B cell (primary cell): ENCODE measurements around the gene MIER3. TPM values are rescaled to one million over a fixed set of nuclear protein-coding genes. Genes with fewer than 3 reads are reported as not detected.

Experiments
- ATAC-seq: fragments of 200-7000 bp; cut with Tn5 transposase; one replicate; pipeline ENCODE4 v1.10.0; 2021; ENCODE audit warnings: low read depth, mild to moderate bottlenecking, moderate number of reproducible peaks, moderate library complexity
- CTCF ChIA-PET: fragments of 350-600 bp; sonication (Branson Sonifier 250); formaldehyde crosslinking; loops from one replicate; lab custom pipeline; 2021; ENCODE audit warnings: antibody characterized with exemption, inconsistent platforms; lab: Charles Lee
- POLR2A ChIA-PET: fragments of 350-600 bp; sonication (Branson Sonifier 250); formaldehyde crosslinking; loops from one replicate; lab custom pipeline; 2021; ENCODE audit warnings: antibody characterized with exemption; lab: Charles Lee
- DNase-seq: peaks from one replicate; pipeline ENCODE4 v3.0.0; 2013
- H2AFZ ChIP-seq: 2 replicates; pipeline ENCODE4 v1.6.1; 2012; ENCODE audit warnings: mild to moderate bottlenecking, low read depth, low read length; ENCODE audit not compliant: insufficient read depth, poor library complexity, severe bottlenecking
- H3K27ac ChIP-seq, 2 donors: 1 replicate in 1 of 2; 2 replicates in 1 of 2; pipeline ENCODE4 v1.5.1; 2012 to 2013; ENCODE audit warnings: low read length in 2 of 2, mild to moderate bottlenecking in 2 of 2, moderate library complexity in 1 of 2
- H3K27me3 ChIP-seq, 4 experiments: fragments of 200-600 bp in 1 of 4; sonication (generic) in 1 of 4; replicated peaks in 1 of 4; 1 replicate in 2 of 4; 2 replicates in 2 of 4; pipeline versions ENCODE4 v1.6.1 to v1.7.0; 2013 to 2016; ENCODE audit warnings: low read length in 3 of 4, mild to moderate bottlenecking in 2 of 4, mixed read lengths in 1 of 4, moderate library complexity in 1 of 4; ENCODE audit not compliant: insufficient read depth in 4 of 4, control insufficient read depth in 3 of 4; ENCODE audit errors: control extremely low read depth in 1 of 4
- H3K36me3 ChIP-seq, 2 experiments: replicated peaks in 1 of 2; 1 replicate in 1 of 2; 2 replicates in 1 of 2; pipeline versions ENCODE4 v1.6.1 to v1.7.1; 2013; ENCODE audit warnings: low read length in 1 of 2; ENCODE audit not compliant: insufficient read depth in 2 of 2, control insufficient read depth in 1 of 2; ENCODE audit errors: control extremely low read depth in 1 of 2, extremely low read depth in 1 of 2
- H3K4me1 ChIP-seq, 2 donors: fragments of 200-600 bp in 1 of 2; sonication (generic) in 1 of 2; 1 replicate in 1 of 2; 2 replicates in 1 of 2; pipeline versions ENCODE4 v1.5.1 to v1.6.1; 2013 to 2017; ENCODE audit warnings: low read length in 2 of 2; ENCODE audit not compliant: control insufficient read depth in 2 of 2, insufficient read depth in 2 of 2
- H3K4me2 ChIP-seq: replicated peaks from 2 replicates; pipeline ENCODE3; 2012; ENCODE audit warnings: mild to moderate bottlenecking, low read depth, low read length; ENCODE audit not compliant: poor library complexity, severe bottlenecking
- H3K4me3 ChIP-seq, 5 experiments: fragments of 200-600 bp in 1 of 5; sonication (generic) in 1 of 5; 1 replicate in 3 of 5; 2 replicates in 2 of 5; pipeline versions ENCODE4 v1.5.1 to v1.7.0; 2011 to 2016; ENCODE audit warnings: low read length in 4 of 5, mild to moderate bottlenecking in 4 of 5, low read depth in 2 of 5, control low read depth in 1 of 5, moderate library complexity in 1 of 5; ENCODE audit not compliant: insufficient read depth in 1 of 5; ENCODE audit errors: control extremely low read depth in 1 of 5, extremely low read depth in 1 of 5
- H3K79me2 ChIP-seq: fragments of 200-600 bp; sonication (generic); one replicate; pipeline ENCODE4 v1.6.0; 2016; ENCODE audit warnings: low read length; ENCODE audit not compliant: control insufficient read depth, insufficient read depth
- H3K9ac ChIP-seq: fragments of 200-600 bp; sonication (generic); 2 replicates; pipeline ENCODE4 v1.6.1; 2017; ENCODE audit warnings: mild to moderate bottlenecking, low read length, moderate library complexity
- H3K9me3 ChIP-seq, 3 donors: one replicate each; pipeline versions ENCODE4 v1.6.1 to v1.7.1; 2013; ENCODE audit warnings: low read length in 2 of 3; ENCODE audit not compliant: control insufficient read depth in 2 of 3, insufficient read depth in 1 of 3; ENCODE audit errors: control extremely low read depth in 1 of 3
- H4K20me1 ChIP-seq: 2 replicates; pipeline ENCODE4 v1.6.0; 2012; ENCODE audit warnings: mild to moderate bottlenecking, low read length; ENCODE audit not compliant: insufficient read depth, control insufficient read depth, poor library complexity, severe bottlenecking
- H3K27ac Mint-ChIP-seq: one replicate; pipeline ENCODE4 v1.8.0; 2021; ENCODE audit warnings: mixed read lengths
- H3K27me3 Mint-ChIP-seq: one replicate; pipeline ENCODE4 v1.8.0; 2021; ENCODE audit warnings: mixed read lengths
- H3K4me1 Mint-ChIP-seq: one replicate; pipeline ENCODE4 v1.8.0; 2021; ENCODE audit warnings: mixed read lengths
- H3K4me3 Mint-ChIP-seq: one replicate; pipeline ENCODE4 v1.8.0; 2021; ENCODE audit warnings: mixed read lengths
- H3K9me3 Mint-ChIP-seq: one replicate; pipeline ENCODE4 v1.8.0; 2022; ENCODE audit warnings: mixed read lengths; ENCODE audit not compliant: insufficient read depth
- CTCF ChIP-seq: fragments of 200-600 bp; IDR thresholded peaks from one replicate; pipeline ENCODE4 v1.8.0; 2022; ENCODE audit warnings: antibody characterized with exemption, mild to moderate bottlenecking
- EZH2 ChIP-seq: IDR thresholded peaks from 2 replicates; pipeline ENCODE4 v1.6.1; 2012; ENCODE audit warnings: borderline replicate concordance, low read depth, mild to moderate bottlenecking, moderate library complexity, low read length; ENCODE audit not compliant: insufficient read depth, poor library complexity, severe bottlenecking
- WGBS: methylation state at CpG from one replicate; pipeline ENCODE4 v1.1.5; 2013; ENCODE audit warnings: missing lambda C conversion rate; ENCODE audit not compliant: insufficient coverage; 5-methylcytosine and 5-hydroxymethylcytosine counted together
- intact Hi-C: fragments of 100-400 bp; cut with micrococcal nuclease; formaldehyde crosslinking; loops from one replicate; pipeline ENCODE4 v1.10.0; 2022
- polyA plus RNA-seq: library from polyadenylated mRNA; depleted of rRNA; stranded (reverse); fragments of >200 nt; gene quantifications from 2 replicates; pipeline ENCODE4 v1.2.3, GENCODE V29; 2012
- total RNA-seq, 2 donors: library from RNA; stranded (reverse); fragments of 120-200 nt in 1 of 2; gene quantifications; 1 replicate in 1 of 2; 2 replicates in 1 of 2; pipeline versions ENCODE4 v1.2.3 to v1.2.4, GENCODE V29; 2013 to 2022

MIER3 gene
- total and polyA plus RNA-seq, 2 donors (not counting 1 experiment from before 2014, with no cell fraction given): 5.8 to 25.9 TPM

- intact Hi-C loops: no loop called here
- Histone ChIP-seq H3K9me3 (no peaks in the 10 kb centered on the region), H3K9ac (no peak overlapping the region), H4K20me1 (no peaks in the 10 kb centered on the region), H3K27ac (no peak overlapping the region), H3K4me3 (no peak overlapping the region), H2AFZ (no peak overlapping the region), H3K4me2 (no peak overlapping the region), H3K4me1 (peaks cover 10% of the 10 kb centered on the region in 2 donors), H3K36me3 (no peaks in the 10 kb centered on the region), H3K27me3 (no peaks in the 10 kb centered on the region), H3K79me2 (no peaks in the 10 kb centered on the region)
- H3K27ac Mint-ChIP-seq: no peak overlapping the region
- ChIA-PET POLR2A (no interaction called here), CTCF (no interaction called here)
- no CpG with 5 or more reads among the region's 1 CpG for WGBS
- H3K9me3 Mint-ChIP-seq: no peaks in the 10 kb centered on the region
- ATAC-seq (no peak), DNase-seq (no peak)
- no peak for TF ChIP-seq EZH2
- no peak for TF ChIP-seq CTCF
- peaks cover 16% of the 10 kb centered on the region for H3K4me1 Mint-ChIP-seq
- no peak overlapping the region for H3K4me3 Mint-ChIP-seq
- H3K27me3 Mint-ChIP-seq: peaks cover 3% of the 10 kb centered on the region
These were observed 31.9 kb upstream of the MIER3 start for GRCh38 chr5:56983593-56984361.

DNA sequence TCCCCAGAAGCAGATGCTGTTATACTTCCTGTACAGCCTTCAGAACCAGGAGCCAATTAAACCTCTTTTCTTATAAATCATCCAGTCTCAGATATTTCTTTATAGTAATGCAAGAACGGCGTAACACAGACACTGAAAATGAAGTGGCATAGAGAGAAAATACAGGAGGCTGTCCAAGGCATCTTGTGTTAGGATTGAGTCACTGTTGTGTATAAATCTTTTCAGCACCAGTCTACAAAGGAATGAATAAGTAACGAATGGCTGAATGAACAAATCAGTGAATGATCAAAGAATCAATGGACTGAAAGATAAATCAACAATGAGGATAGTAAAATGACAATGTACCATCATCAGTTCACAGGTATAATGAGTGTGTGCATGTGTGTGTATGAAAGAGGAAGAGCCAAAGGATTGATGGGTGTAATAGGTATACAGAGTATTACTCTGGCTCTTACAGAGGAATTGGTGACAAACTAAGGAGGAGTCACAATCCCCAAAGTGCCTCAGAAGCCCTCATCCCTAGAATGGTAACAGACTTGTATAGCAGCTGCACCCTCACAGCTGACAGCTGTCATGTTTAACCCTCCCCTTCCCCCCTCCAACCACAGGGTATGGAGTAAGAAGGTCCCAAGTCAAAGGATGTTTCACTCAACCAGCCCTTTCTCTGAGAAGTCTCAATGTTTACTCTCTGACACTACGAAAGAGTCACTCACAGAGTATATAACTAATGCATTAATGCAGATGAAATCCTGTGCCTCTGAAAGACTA, 29.8 kb upstream of the MIER3 start:
- Histone ChIP-seq H3K9ac (no peak overlapping the region), H3K4me3 (no peak overlapping the region), H3K4me2 (no peak overlapping the region), H2AFZ (no peak overlapping the region), H3K79me2 (no peaks in the 10 kb centered on the region), H3K9me3 (no peaks in the 10 kb centered on the region), H3K4me1 (peaks cover 9 to 10% of the 10 kb centered on the region in 2 donors), H3K27me3 (no peaks in the 10 kb centered on the region), H3K27ac (no peak overlapping the region), H4K20me1 (no peaks in the 10 kb centered on the region), H3K36me3 (no peaks in the 10 kb centered on the region)
- ChIA-PET POLR2A (no interaction called here), CTCF (no interaction called here)
- TF ChIP-seq CTCF (no peak), EZH2 (no peak)
- H3K9me3 Mint-ChIP-seq: no peaks in the 10 kb centered on the region
- DNase-seq (no peak), ATAC-seq (no peak)
- no peak overlapping the region for H3K4me3 Mint-ChIP-seq
- 80% methylated on average over 1 of the region's 4 CpGs for WGBS
- H3K27me3 Mint-ChIP-seq: peaks cover 3% of the 10 kb centered on the region
- no peak overlapping the region for H3K27ac Mint-ChIP-seq
- intact Hi-C loops: no loop called here
- peaks cover 10% of the 10 kb centered on the region for H3K4me1 Mint-ChIP-seq
